Skeletal muscle tissue (tissue), 4 donors: ENCODE results near the gene COLEC12. TPM values are rescaled to one million over a fixed set of nuclear protein-coding genes. Genes with fewer than 3 reads are reported as not detected.

Source experiments
- H3K27ac ChIP-seq: one replicate; pipeline ENCODE4 v1.7.0; 2013; ENCODE audit warnings: mild to moderate bottlenecking, low read depth, low read length, inconsistent platforms
- H3K27me3 ChIP-seq, 3 donors: one replicate each; pipeline ENCODE4 v1.7.0; 2013; ENCODE audit warnings: low read length in 3 of 3; ENCODE audit not compliant: control insufficient read depth in 3 of 3, insufficient read depth in 3 of 3
- H3K36me3 ChIP-seq, 3 donors: one replicate each; pipeline ENCODE4 v1.7.0; 2013; ENCODE audit warnings: low read length in 3 of 3; ENCODE audit not compliant: control insufficient read depth in 3 of 3, insufficient read depth in 3 of 3
- H3K4me1 ChIP-seq, 3 donors: one replicate each; pipeline ENCODE4 v1.7.0; 2013; ENCODE audit warnings: low read length in 3 of 3, mild to moderate bottlenecking in 3 of 3; ENCODE audit not compliant: control insufficient read depth in 3 of 3, insufficient read depth in 3 of 3
- H3K4me3 ChIP-seq, 3 donors: one replicate each; pipeline ENCODE4 v1.7.0; 2013; ENCODE audit warnings: low read length in 3 of 3
- H3K9ac ChIP-seq, 3 donors: one replicate each; pipeline ENCODE4 v1.7.0; 2013; ENCODE audit warnings: low read length in 3 of 3, mild to moderate bottlenecking in 3 of 3, moderate library complexity in 2 of 3, low read depth in 1 of 3
- H3K9me3 ChIP-seq, 3 donors: one replicate each; pipeline ENCODE4 v1.7.0; 2013; ENCODE audit warnings: low read length in 3 of 3; ENCODE audit not compliant: control insufficient read depth in 3 of 3
- total RNA-seq: library from RNA; depleted of rRNA; stranded (reverse); fragments of >200 nt; gene quantifications from one replicate; pipeline ENCODE4 v1.2.3, GENCODE V29; 2014
- donor health status: Osteomylitis.

COLEC12 gene
- total RNA-seq, 1 donor from 2014 or later: 39.1 TPM

GRCh38 chr18:267688-268552 lies 232.6 kb downstream of the COLEC12 start, which contains the start of gene THOC1:
THOC1 (minus strand) TSS chr18:268047; CDS start chr18:268019, 28 bp downstream.
- Histone ChIP-seq H3K4me1 (peaks cover 5 to 19% (median 14%) of the 10 kb centered on the region in 3 donors), H3K36me3 (peaks cover 12 to 18% (median 16%) of the 10 kb centered on the region in 3 donors), H3K4me3 (peak within 1 kb of the TSS; percentile 91 to 98 (median 97)), H3K9me3 (no peaks in the 10 kb centered on the region), H3K27ac (peak within 1 kb of the TSS; percentile 89), H3K9ac (peak within 1 kb of the TSS; percentile 93 to 98 (median 98)), H3K27me3 (no peaks in the 10 kb centered on the region)

- H3K27me3 ChIP-seq: no peaks in the 10 kb centered on the region
- H3K9ac ChIP-seq: peak overlapping the region; percentile 93 to 98 (median 98)
- peaks cover 5 to 19% (median 14%) of the 10 kb centered on the region in 3 donors for H3K4me1 ChIP-seq
- H3K9me3 ChIP-seq: no peaks in the 10 kb centered on the region
- peak overlapping the region; percentile 91 to 98 (median 97) for H3K4me3 ChIP-seq
- H3K36me3 ChIP-seq: peaks cover 12 to 18% (median 16%) of the 10 kb centered on the region in 3 donors
- peak overlapping the region; percentile 89 for H3K27ac ChIP-seq
These were observed 233.2 kb downstream of the COLEC12 start for GRCh38 chr18:267380-267687.

Other genes with a start within 250 kb of the COLEC12 start
- 59.5 TPM for gene THOC1, start 232.7 kb downstream of the COLEC12 start, total RNA-seq
- not detected for gene CETN1, start 79.7 kb upstream of the COLEC12 start, total RNA-seq
- gene CLUL1, start 96.3 kb upstream of the COLEC12 start, total RNA-seq: 0.52 TPM
- 15.7 TPM for gene TYMS, start 157.0 kb upstream of the COLEC12 start, total RNA-seq
- 14.1 TPM for gene ENOSF1, start 211.9 kb upstream of the COLEC12 start, total RNA-seq